T-helper 1 cell treated with Interleukin-12 subunit alpha and Interleukin-12 subunit beta and Interleukin-4 antibody, amounts not matched to agents 30 μg/mL and 1 μg/mL, for 36 hours (primary cell): ENCODE results near the gene C1orf35.
"Not testable (repeated sequence)": the region's sequence is repeated elsewhere in the genome, so short reads cannot be mapped to it uniquely, and the experiment has no call there.

ENCODE experiments used
- H3K27ac Mint-ChIP-seq: one replicate; pipeline ENCODE4 v1.8.0; 2021; ENCODE audit warnings: mild to moderate bottlenecking, mixed read lengths
- H3K27me3 Mint-ChIP-seq: one replicate; pipeline ENCODE4 v1.8.0; 2021; ENCODE audit warnings: low read depth, mixed read lengths
- H3K36me3 Mint-ChIP-seq: one replicate; pipeline ENCODE4 v1.8.0; 2021; ENCODE audit warnings: low read depth, mixed read lengths
- H3K4me1 Mint-ChIP-seq: one replicate; pipeline ENCODE4 v1.8.0; 2021; ENCODE audit warnings: low read depth, mixed read lengths
- H3K4me3 Mint-ChIP-seq: one replicate; pipeline ENCODE4 v1.8.0; 2021; ENCODE audit warnings: mild to moderate bottlenecking, moderate library complexity, mixed read lengths
- H3K9me3 Mint-ChIP-seq: one replicate; pipeline ENCODE4 v1.8.0; 2021; ENCODE audit warnings: mixed read lengths

Gene C1orf35

GRCh38 chr1:228131766-228132165 lies 28.6 kb upstream of the C1orf35 start:
- Mint-ChIP-seq H3K9me3 (no peaks in the 10 kb centered on the region), H3K27me3 (peaks cover 34% of the 10 kb centered on the region), H3K4me3 (no peak overlapping the region), H3K27ac (no peak overlapping the region), H3K36me3 (no peaks in the 10 kb centered on the region), H3K4me1 (peaks cover 5% of the 10 kb centered on the region)

- no peak overlapping the region for H3K4me3 Mint-ChIP-seq
- no peak overlapping the region for H3K27ac Mint-ChIP-seq
- no peaks in the 10 kb centered on the region for H3K9me3 Mint-ChIP-seq
- H3K36me3 Mint-ChIP-seq = no peaks in the 10 kb centered on the region
- peaks cover 3% of the 10 kb centered on the region for H3K4me1 Mint-ChIP-seq
- H3K27me3 Mint-ChIP-seq = peaks cover 4% of the 10 kb centered on the region
These were observed 22.1 kb upstream of the C1orf35 start for GRCh38 chr1:228125185-228125584.

- Mint-ChIP-seq H3K27me3 (peaks cover 4% of the 10 kb centered on the region), H3K36me3 (no peaks in the 10 kb centered on the region), H3K4me3 (no peak overlapping the region), H3K4me1 (peaks cover 3% of the 10 kb centered on the region), H3K27ac (no peak overlapping the region), H3K9me3 (no peaks in the 10 kb centered on the region)
These were observed 20.4 kb upstream of the C1orf35 start for GRCh38 chr1:228123505-228123904.

GRCh38 chr1:228122921-228123441 lies 19.9 kb upstream of the C1orf35 start:
- Mint-ChIP-seq H3K27me3 (peaks cover 4% of the 10 kb centered on the region), H3K9me3 (peaks cover 4% of the 10 kb centered on the region), H3K4me3 (no peak overlapping the region), H3K4me1 (peaks cover 3% of the 10 kb centered on the region), H3K27ac (no peak overlapping the region), H3K36me3 (peaks cover 2% of the 10 kb centered on the region)

- peaks cover 13% of the 10 kb centered on the region for H3K9me3 Mint-ChIP-seq
- H3K27ac Mint-ChIP-seq = no peak overlapping the region
- H3K27me3 Mint-ChIP-seq = peaks cover 4% of the 10 kb centered on the region
- peaks cover 5% of the 10 kb centered on the region for H3K36me3 Mint-ChIP-seq
- no peak overlapping the region for H3K4me3 Mint-ChIP-seq
- peaks cover 3% of the 10 kb centered on the region for H3K4me1 Mint-ChIP-seq
These were observed 17.8 kb upstream of the C1orf35 start for GRCh38 chr1:228120857-228121489.

GRCh38 chr1:228120351-228120750 lies 17.2 kb upstream of the C1orf35 start:
- Mint-ChIP-seq H3K4me3 (no peak overlapping the region), H3K27ac (no peak overlapping the region), H3K36me3 (peaks cover 5% of the 10 kb centered on the region), H3K27me3 (peaks cover 4% of the 10 kb centered on the region), H3K9me3 (peaks cover 13% of the 10 kb centered on the region), H3K4me1 (peaks cover 3% of the 10 kb centered on the region)

- H3K4me1 Mint-ChIP-seq = peaks cover 3% of the 10 kb centered on the region
- H3K27ac Mint-ChIP-seq = no peak overlapping the region
- no peak overlapping the region for H3K4me3 Mint-ChIP-seq
- peaks cover 13% of the 10 kb centered on the region for H3K9me3 Mint-ChIP-seq
- H3K36me3 Mint-ChIP-seq = peaks cover 5% of the 10 kb centered on the region
- peaks cover 4% of the 10 kb centered on the region for H3K27me3 Mint-ChIP-seq
These were observed 14.9 kb upstream of the C1orf35 start for GRCh38 chr1:228118040-228118439.

- Mint-ChIP-seq H3K4me1 (peaks cover 3% of the 10 kb centered on the region), H3K36me3 (peaks cover 5% of the 10 kb centered on the region), H3K27ac (no peak overlapping the region), H3K9me3 (peaks cover 13% of the 10 kb centered on the region), H3K4me3 (no peak overlapping the region), H3K27me3 (peaks cover under 1% of the 10 kb centered on the region)
These were observed 14.2 kb upstream of the C1orf35 start for GRCh38 chr1:228117335-228117734.

- H3K4me3 Mint-ChIP-seq = no peak overlapping the region
- peaks cover 5% of the 10 kb centered on the region for H3K36me3 Mint-ChIP-seq
- H3K4me1 Mint-ChIP-seq = peaks cover 7% of the 10 kb centered on the region
- H3K9me3 Mint-ChIP-seq = peaks cover 13% of the 10 kb centered on the region
- H3K27ac Mint-ChIP-seq = no peak overlapping the region
- no peaks in the 10 kb centered on the region for H3K27me3 Mint-ChIP-seq
These were observed 11.7 kb upstream of the C1orf35 start for GRCh38 chr1:228114827-228115226.

- Mint-ChIP-seq H3K9me3 (peaks cover 6% of the 10 kb centered on the region), H3K27ac (no peak overlapping the region), H3K27me3 (no peaks in the 10 kb centered on the region), H3K4me3 (no peak overlapping the region), H3K36me3 (peaks cover 2% of the 10 kb centered on the region), H3K4me1 (peaks cover 13% of the 10 kb centered on the region)
These were observed 9.5 kb upstream of the C1orf35 start for GRCh38 chr1:228112617-228113016.

- Mint-ChIP-seq H3K27me3 (no peaks in the 10 kb centered on the region), H3K4me3 (no peak overlapping the region), H3K27ac (no peak overlapping the region), H3K36me3 (peaks cover 2% of the 10 kb centered on the region), H3K4me1 (peaks cover 13% of the 10 kb centered on the region), H3K9me3 (peaks cover 3% of the 10 kb centered on the region)
These were observed 9.0 kb upstream of the C1orf35 start for GRCh38 chr1:228112167-228112566.

GRCh38 chr1:228111315-228111714 lies 8.2 kb upstream of the C1orf35 start:
- not testable (repeated sequence) for H3K9me3 Mint-ChIP-seq, H3K27me3 Mint-ChIP-seq, H3K27ac Mint-ChIP-seq, H3K4me3 Mint-ChIP-seq, H3K36me3 Mint-ChIP-seq
- H3K4me1 Mint-ChIP-seq = peaks cover 13% of the 10 kb centered on the region

GRCh38 chr1:228110556-228110955 lies 7.4 kb upstream of the C1orf35 start:
- no peaks in the 10 kb centered on the region for H3K9me3 Mint-ChIP-seq
- no peak overlapping the region for H3K27ac Mint-ChIP-seq
- H3K4me3 Mint-ChIP-seq = no peak overlapping the region
- peaks cover 13% of the 10 kb centered on the region for H3K4me1 Mint-ChIP-seq
- no peaks in the 10 kb centered on the region for H3K27me3 Mint-ChIP-seq
- peaks cover 2% of the 10 kb centered on the region for H3K36me3 Mint-ChIP-seq

GRCh38 chr1:228109962-228110488 lies 6.9 kb upstream of the C1orf35 start:
- Mint-ChIP-seq H3K27ac (peak overlapping the region; percentile 94), H3K4me1 (peaks cover 13% of the 10 kb centered on the region), H3K27me3 (no peaks in the 10 kb centered on the region), H3K4me3 (peak overlapping the region; percentile 89), H3K9me3 (no peaks in the 10 kb centered on the region), H3K36me3 (peaks cover 2% of the 10 kb centered on the region)
